SK-N-MC (cell line): ENCODE data around the gene UBE2C.

ENCODE experiments used
- EZH2 ChIP-seq: fragments of 200-600 bp; sonication (generic); IDR thresholded peaks from one replicate; pipeline ENCODE4 v1.6.1; 2017; ENCODE audit warnings: antibody characterized with exemption
- FOXP2 ChIP-seq: optimal IDR thresholded peaks from 2 replicates; pipeline ENCODE3; 2011; ENCODE audit warnings: mild to moderate bottlenecking, moderate library complexity; ENCODE audit not compliant: insufficient read depth; ENCODE audit errors: extremely low read length, control extremely low read depth
- POLR2AphosphoS5 ChIP-seq: IDR thresholded peaks from 2 replicates; pipeline ENCODE4 v1.6.1; 2012; ENCODE audit warnings: mild to moderate bottlenecking, low read depth, low read length, borderline replicate concordance

DNA sequence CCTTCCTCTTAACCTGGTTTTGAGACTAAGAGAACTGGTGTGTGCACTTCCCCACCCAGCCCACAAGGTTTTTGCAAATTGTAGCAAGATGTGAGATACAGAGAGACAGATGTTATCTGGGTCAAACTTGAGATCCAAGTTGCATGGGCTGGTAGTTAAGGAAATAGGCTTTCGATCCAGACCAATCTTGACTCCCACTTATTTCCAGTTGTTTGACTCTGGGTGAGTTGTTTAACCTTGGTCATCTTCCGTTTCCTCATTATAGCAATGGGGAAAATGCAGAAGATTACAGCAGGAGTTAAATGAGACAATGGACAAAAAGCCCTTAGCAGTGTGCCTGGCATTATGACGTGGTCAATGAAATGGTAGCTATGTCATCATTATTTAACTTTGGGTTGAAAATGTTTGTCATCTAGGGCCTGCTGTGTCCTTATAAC is 22.9 kb downstream of the UBE2C start:
- TF ChIP-seq POLR2AphosphoS5 (no peak), EZH2 (no peak), FOXP2 (no peak)
